HEK293 (cell line): ENCODE results near the gene USE1.

Experiments used
- CTCF ChIA-PET: fragments of 350-600 bp; formaldehyde crosslinking; extraction: SDS; loops from one replicate; lab custom pipeline; 2021; ENCODE audit warnings: antibody characterized with exemption; lab: Yijun Ruan, JAX
- POLR2A ChIA-PET: fragments of 300-600 bp; formaldehyde crosslinking; extraction: SDS; loops from one replicate; lab custom pipeline; 2020; ENCODE audit warnings: antibody characterized with exemption, inconsistent platforms; lab: Yijun Ruan, JAX
- H3K27ac ChIP-seq: fragments of 200-500 bp; sonication (Bioruptor generic); 2 replicates; pipeline ENCODE4 v1.5.1; 2014; ENCODE audit warnings: low read depth, low read length, control low read depth, inconsistent platforms; ENCODE audit errors: extremely low read depth
- H3K36me3 ChIP-seq, 2 experiments: fragments of 200-500 bp in 1 of 2; sonication (Bioruptor generic) in 1 of 2; 1 replicate in 1 of 2; 2 replicates in 1 of 2; pipeline ENCODE4 v1.5.1; 2014 to 2017; ENCODE audit warnings: inconsistent platforms in 2 of 2, low read length in 2 of 2; ENCODE audit not compliant: control insufficient read depth in 2 of 2, insufficient read depth in 1 of 2
- H3K4me1 ChIP-seq: fragments of 200-500 bp; sonication (Bioruptor generic); 2 replicates; pipeline ENCODE4 v1.5.1; 2014; ENCODE audit warnings: mild to moderate bottlenecking, low read length, inconsistent platforms; ENCODE audit not compliant: control insufficient read depth, insufficient read depth
- H3K4me3 ChIP-seq: 2 replicates; pipeline ENCODE4 v1.5.1; 2011; ENCODE audit warnings: low read depth, mild to moderate bottlenecking, control low read depth, low read length, moderate library complexity
- H3K9me3 ChIP-seq: fragments of 200-500 bp; sonication (Bioruptor generic); 2 replicates; pipeline ENCODE4 v1.5.1; 2014; ENCODE audit warnings: low read depth, low read length, inconsistent platforms; ENCODE audit not compliant: control insufficient read depth, insufficient read depth
- KLF1 ChIP-seq: fragments of 450-650 bp; formaldehyde crosslinking; IDR thresholded peaks from 2 replicates; pipeline ENCODE4 v1.5.1; 2016; ENCODE audit warnings: missing biosample characterization, missing genetic modification characterization
- KLF10 ChIP-seq: fragments of 450-650 bp; IDR thresholded peaks from 2 replicates; pipeline ENCODE4 v1.5.1; 2018; ENCODE audit warnings: missing biosample characterization, mild to moderate bottlenecking, missing genetic modification characterization
- MZF1 ChIP-seq: fragments of 450-650 bp; formaldehyde crosslinking; IDR thresholded peaks from 2 replicates; pipeline ENCODE4 v1.5.1; 2017; ENCODE audit warnings: missing biosample characterization, missing genetic modification characterization, borderline replicate concordance
- ZEB2 ChIP-seq: fragments of 450-650 bp; formaldehyde crosslinking; IDR thresholded peaks from 2 replicates; pipeline ENCODE4 v1.5.1; 2016; ENCODE audit warnings: missing biosample characterization, missing genetic modification characterization
- ZFP3 ChIP-seq: fragments of 450-650 bp; formaldehyde crosslinking; IDR thresholded peaks from 2 replicates; pipeline ENCODE4 v1.5.1; 2016; ENCODE audit warnings: low read depth, missing biosample characterization, missing genetic modification characterization
- ZNF148 ChIP-seq: fragments of 450-650 bp; formaldehyde crosslinking; IDR thresholded peaks from 2 replicates; pipeline ENCODE4 v1.5.0; 2017; ENCODE audit warnings: missing biosample characterization, missing genetic modification characterization, borderline replicate concordance
- ZNF175 ChIP-seq: fragments of 450-650 bp; formaldehyde crosslinking; IDR thresholded peaks from 2 replicates; pipeline ENCODE4 v1.5.1; 2016; ENCODE audit warnings: missing biosample characterization, missing genetic modification characterization
- ZNF239 ChIP-seq: fragments of 450-650 bp; formaldehyde crosslinking; IDR thresholded peaks from 2 replicates; pipeline ENCODE4 v1.5.1; 2016; ENCODE audit warnings: missing biosample characterization, missing genetic modification characterization
- ZNF292 ChIP-seq: fragments of 450-650 bp; formaldehyde crosslinking; IDR thresholded peaks from 2 replicates; pipeline ENCODE4 v1.5.1; 2016; ENCODE audit warnings: low read depth, missing biosample characterization, missing genetic modification characterization, borderline replicate concordance
- ZNF302 ChIP-seq: fragments of 450-650 bp; formaldehyde crosslinking; IDR thresholded peaks from 2 replicates; pipeline ENCODE4 v1.5.1; 2016; ENCODE audit warnings: missing biosample characterization, missing genetic modification characterization, low read depth
- ZNF350 ChIP-seq: fragments of 450-650 bp; formaldehyde crosslinking; IDR thresholded peaks from 2 replicates; pipeline ENCODE4 v1.5.0; 2017; ENCODE audit warnings: missing biosample characterization, mild to moderate bottlenecking, missing genetic modification characterization
- ZNF48 ChIP-seq: fragments of 450-650 bp; formaldehyde crosslinking; IDR thresholded peaks from 2 replicates; pipeline ENCODE4 v1.5.1; 2016; ENCODE audit warnings: missing biosample characterization, missing genetic modification characterization
- ZNF530 ChIP-seq: fragments of 450-650 bp; formaldehyde crosslinking; IDR thresholded peaks from 2 replicates; pipeline ENCODE4 v1.5.1; 2016; ENCODE audit warnings: low read depth, missing biosample characterization, missing genetic modification characterization
- ZNF548 ChIP-seq: fragments of 450-650 bp; formaldehyde crosslinking; IDR thresholded peaks from 2 replicates; pipeline ENCODE4 v1.5.1; 2016; ENCODE audit warnings: missing biosample characterization, missing genetic modification characterization
- ZNF600 ChIP-seq: fragments of 450-650 bp; formaldehyde crosslinking; IDR thresholded peaks from 2 replicates; pipeline ENCODE4 v1.5.1; 2016; ENCODE audit warnings: missing biosample characterization, missing genetic modification characterization
- ZNF707 ChIP-seq: fragments of 450-650 bp; formaldehyde crosslinking; IDR thresholded peaks from 2 replicates; pipeline ENCODE4 v1.5.1; 2016; ENCODE audit warnings: missing biosample characterization, missing genetic modification characterization
- ZNF776 ChIP-seq: fragments of 450-650 bp; formaldehyde crosslinking; IDR thresholded peaks from 2 replicates; pipeline ENCODE4 v1.5.0; 2017; ENCODE audit warnings: missing biosample characterization, missing genetic modification characterization, borderline replicate concordance
- TF ChIP-seq, protein P1 (sequence below): fragments of 450-650 bp; formaldehyde crosslinking; IDR thresholded peaks from 2 replicates; pipeline ENCODE4 v1.5.1; 2016; ENCODE audit warnings: missing biosample characterization, missing genetic modification characterization
- TF ChIP-seq, protein P2 (sequence below): fragments of 450-650 bp; formaldehyde crosslinking; IDR thresholded peaks from 2 replicates; pipeline ENCODE4 v1.5.1; 2016; ENCODE audit warnings: missing biosample characterization, missing genetic modification characterization

Gene USE1

GRCh38 chr19:17226002-17226933, 11.1 kb downstream of the USE1 start, which contains the start of gene OCEL1 (continued):
- no peak for TF ChIP-seq ZNF148 (tag by site-specific recombination)
- no peak for TF ChIP-seq ZNF48
- TF ChIP-seq, all 188 proteins: peak for 42

DNA sequence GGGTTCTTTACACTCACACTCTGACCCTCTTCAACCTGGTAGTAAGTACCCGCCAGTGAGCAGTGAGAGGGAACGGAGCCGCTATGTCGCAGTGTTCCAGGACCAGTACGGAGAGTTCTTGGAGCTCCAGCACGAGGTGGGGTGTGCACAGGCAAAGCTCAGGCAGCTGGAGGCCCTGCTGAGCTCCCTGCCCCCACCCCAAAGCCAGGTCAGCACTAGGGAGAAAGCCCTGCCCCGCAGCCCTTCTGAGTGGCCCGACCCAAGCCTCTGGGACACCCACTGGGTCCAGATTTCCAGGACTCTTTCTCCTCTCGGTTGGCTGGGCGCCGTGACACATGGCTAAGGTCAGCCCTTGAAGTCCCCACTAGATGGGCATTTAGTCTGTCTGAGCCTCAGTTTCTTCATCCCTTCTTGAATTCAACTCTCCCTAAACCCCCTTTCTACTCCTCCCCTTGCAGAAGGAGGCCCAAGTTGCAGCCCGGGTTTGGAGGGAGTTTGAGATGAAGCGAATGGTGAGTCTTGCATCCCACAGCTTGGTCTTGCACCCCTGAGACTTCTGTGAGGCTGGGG, 12.7 kb downstream of the USE1 start:
- Histone ChIP-seq H3K9me3 (no peaks in the 10 kb centered on the region), H3K36me3 (peaks cover 10 to 33% of the 10 kb centered on the region in 2 experiments; a peak in 2 of 3 replicates), H3K4me1 (no peaks in the 10 kb centered on the region), H3K27ac (no peak overlapping the region), H3K4me3 (no peak overlapping the region)
- CTCF ChIA-PET: interaction anchor here (0.7 kb wide), 1 partner anchor 33 kb away, joined by 3 read pairs; no protein-coding TSS in a partner anchor
- no peak for TF ChIP-seq ZEB2
- no peak for TF ChIP-seq ZNF776
- peak; percentile 77; the same call in 1 of the 2 replicates for TF ChIP-seq MZF1 (tag by site-specific recombination)
- TF ChIP-seq ZNF600: peak; percentile 77
- POLR2A ChIA-PET: interaction anchor here (1.4 to 5.5 kb wide), 3 partner anchors 7 to 15 kb away, joined by 3 to 61 read pairs (median 29); partner anchors contain the start of genes NR2F6 and USE1

DNA sequence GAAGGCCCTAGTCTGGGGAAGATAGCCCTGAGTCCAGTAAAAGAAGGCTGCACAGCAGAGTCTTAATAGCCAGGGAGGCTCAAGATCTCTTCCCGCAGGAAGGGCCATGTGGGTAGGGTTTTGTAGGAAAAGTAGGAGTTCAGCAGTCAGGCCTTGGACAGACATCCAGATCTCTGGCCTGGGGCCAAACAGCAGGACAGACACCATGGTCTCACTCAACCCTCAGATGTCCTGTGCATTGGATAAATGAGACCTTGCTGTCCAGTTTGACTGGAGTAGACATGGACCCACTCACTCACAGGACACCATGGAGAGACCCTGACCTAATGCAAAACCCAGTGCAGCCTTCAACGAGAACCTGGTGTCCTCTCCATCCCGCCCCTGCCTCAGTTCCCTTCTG, 14.7 kb downstream of the USE1 start:
- ChIA-PET CTCF (no interaction called here), POLR2A (interaction anchor here (0.6 to 5.5 kb wide), 2 partner anchors 14 to 37 kb away, joined by 3 to 61 read pairs; partner anchors contain the start of genes BABAM1 and USE1)
- TF ChIP-seq KLF1 (tag by site-specific recombination) (no peak), ZFP3 (tag by site-specific recombination) (peak; percentile 99), ZNF530 (tag by site-specific recombination) (no peak), KLF10 (tag by site-specific recombination) (no peak), ZNF239 (tag by site-specific recombination) (no peak)
- no peaks in the 10 kb centered on the region for H3K9me3 ChIP-seq
- H3K4me1 ChIP-seq: 0 out of 2 replicates have a peak, but pooled peaks cover 5% of the 10 kb centered on the region
- H3K36me3 ChIP-seq: peaks cover 18 to 48% of the 10 kb centered on the region in 2 experiments; a peak in 2 of 3 replicates
- H3K4me3 ChIP-seq: no peak overlapping the region
- H3K27ac ChIP-seq: no peak overlapping the region

DNA sequence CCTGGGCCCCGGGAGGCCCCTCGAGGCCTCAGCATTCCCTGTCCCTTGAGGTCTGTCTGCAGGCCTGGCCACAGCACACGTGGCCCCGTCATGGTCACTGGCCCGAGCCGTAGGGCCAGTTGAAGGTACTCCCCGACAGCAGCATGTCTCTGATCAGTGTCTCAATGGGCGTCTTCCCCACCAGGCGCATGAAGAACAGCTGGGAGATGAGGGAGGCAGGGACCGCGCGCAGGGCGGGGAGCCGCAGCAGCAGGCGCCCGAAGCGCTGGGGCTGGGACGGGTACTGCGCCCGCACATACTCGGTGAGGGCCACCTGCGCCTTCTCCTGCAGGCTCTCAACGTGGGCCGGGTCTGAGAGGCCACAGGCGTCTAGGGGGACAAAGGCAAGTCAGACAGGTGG, 17.1 kb downstream of the USE1 start:
- H3K4me3 ChIP-seq: no peak overlapping the region
- peaks cover 11% of the 10 kb centered on the region for H3K4me1 ChIP-seq
- POLR2A ChIA-PET: interaction anchor here (0.6 kb wide), 1 partner anchor 766 kb away, joined by 9 read pairs; no protein-coding TSS in a partner anchor
- H3K36me3 ChIP-seq: peaks cover 18 to 48% of the 10 kb centered on the region in 2 experiments; a peak in 2 of 3 replicates
- H3K9me3 ChIP-seq: no peaks in the 10 kb centered on the region
- no peak overlapping the region for H3K27ac ChIP-seq
- TF ChIP-seq ZNF350 (tag by site-specific recombination) (no peak), ZNF148 (tag by site-specific recombination) (no peak), ZNF292 (tag by site-specific recombination) (no peak), ZNF548 (tag by site-specific recombination) (no peak), ZNF175 (tag by site-specific recombination) (no peak), ZNF302 (no peak), ZNF707 (no peak)
- TF ChIP-seq, protein P1, sequence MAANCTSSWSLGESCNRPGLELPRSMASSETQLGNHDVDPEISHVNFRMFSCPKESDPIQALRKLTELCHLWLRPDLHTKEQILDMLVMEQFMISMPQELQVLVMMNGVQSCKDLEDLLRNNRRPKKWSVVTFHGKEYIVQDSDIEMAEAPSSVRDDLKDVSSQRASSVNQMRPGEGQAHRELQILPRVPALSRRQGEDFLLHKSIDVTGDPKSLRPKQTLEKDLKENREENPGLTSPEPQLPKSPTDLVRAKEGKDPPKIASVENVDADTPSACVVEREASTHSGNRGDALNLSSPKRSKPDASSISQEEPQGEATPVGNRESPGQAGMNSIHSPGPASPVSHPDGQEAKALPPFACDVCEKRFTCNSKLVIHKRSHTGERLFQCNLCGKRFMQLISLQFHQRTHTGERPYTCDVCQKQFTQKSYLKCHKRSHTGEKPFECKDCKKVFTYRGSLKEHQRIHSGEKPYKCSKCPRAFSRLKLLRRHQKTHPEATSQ: no peak
- TF ChIP-seq, protein P2, sequence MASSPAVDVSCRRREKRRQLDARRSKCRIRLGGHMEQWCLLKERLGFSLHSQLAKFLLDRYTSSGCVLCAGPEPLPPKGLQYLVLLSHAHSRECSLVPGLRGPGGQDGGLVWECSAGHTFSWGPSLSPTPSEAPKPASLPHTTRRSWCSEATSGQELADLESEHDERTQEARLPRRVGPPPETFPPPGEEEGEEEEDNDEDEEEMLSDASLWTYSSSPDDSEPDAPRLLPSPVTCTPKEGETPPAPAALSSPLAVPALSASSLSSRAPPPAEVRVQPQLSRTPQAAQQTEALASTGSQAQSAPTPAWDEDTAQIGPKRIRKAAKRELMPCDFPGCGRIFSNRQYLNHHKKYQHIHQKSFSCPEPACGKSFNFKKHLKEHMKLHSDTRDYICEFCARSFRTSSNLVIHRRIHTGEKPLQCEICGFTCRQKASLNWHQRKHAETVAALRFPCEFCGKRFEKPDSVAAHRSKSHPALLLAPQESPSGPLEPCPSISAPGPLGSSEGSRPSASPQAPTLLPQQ (tag by site-specific recombination): no peak
- CTCF ChIA-PET: interaction anchor here (0.7 kb wide), 1 partner anchor 151 kb away, joined by 3 read pairs; no protein-coding TSS in a partner anchor
